ENCODE results near the gene MYBPC1.
A peak's percentile ranks its signal among the peaks of the same experiment; 100 is the strongest.

Gene MYBPC1

DNA sequence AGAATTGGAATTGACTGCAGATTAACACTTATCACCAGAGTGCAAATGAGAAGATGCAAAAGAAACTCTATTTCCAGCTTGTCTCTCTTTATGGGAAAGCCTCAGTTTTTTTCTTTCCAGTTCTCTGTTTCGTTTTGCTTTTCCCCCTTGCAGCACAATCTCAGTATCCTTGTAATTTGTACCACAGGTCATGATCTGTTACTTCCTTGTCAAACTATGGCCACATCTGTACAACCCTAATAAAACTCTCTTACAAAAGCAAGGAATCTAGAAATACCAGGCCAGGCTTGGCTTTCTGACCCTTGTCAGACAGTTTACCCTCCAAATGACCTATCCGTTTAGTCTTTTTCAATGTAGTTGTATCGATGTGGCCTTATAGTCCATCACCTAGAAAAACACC, 33.9 kb downstream of the MYBPC1 start:
- TF ChIP-seq CTCF (IDR thresholded peaks at IDR 0.05; ENCODE audit: insufficient read depth, low read length, poor library complexity, severe bottlenecking), result no peak
- no peak for DNase-seq (ENCODE audit: extremely low read depth, insufficient read length)
- H3K4me3 ChIP-seq (replicated peaks; ENCODE audit: low read depth, low read length), result no peak overlapping the region
- no peaks in the 10 kb centered on the region for H3K36me3 ChIP-seq (ENCODE audit: control insufficient read depth, insufficient read depth, low read length)
- H3K27me3 ChIP-seq (replicated peaks; ENCODE audit: control insufficient read depth, insufficient read depth, low read length), result no peaks in the 10 kb centered on the region

GRCh38 chr12:101634724-101635123, 40.0 kb downstream of the MYBPC1 start:
- peak; percentile 80 for DNase-seq (ENCODE audit: extremely low read depth, insufficient read length)
- no peak for TF ChIP-seq CTCF (IDR thresholded peaks at IDR 0.05; ENCODE audit: insufficient read depth, low read length, poor library complexity, severe bottlenecking)
- Histone ChIP-seq H3K36me3 (ENCODE audit: control insufficient read depth, insufficient read depth, low read length) (no peaks in the 10 kb centered on the region), H3K27me3 (replicated peaks; ENCODE audit: control insufficient read depth, insufficient read depth, low read length) (no peaks in the 10 kb centered on the region), H3K4me3 (replicated peaks; ENCODE audit: low read depth, low read length) (no peak overlapping the region)

DNA sequence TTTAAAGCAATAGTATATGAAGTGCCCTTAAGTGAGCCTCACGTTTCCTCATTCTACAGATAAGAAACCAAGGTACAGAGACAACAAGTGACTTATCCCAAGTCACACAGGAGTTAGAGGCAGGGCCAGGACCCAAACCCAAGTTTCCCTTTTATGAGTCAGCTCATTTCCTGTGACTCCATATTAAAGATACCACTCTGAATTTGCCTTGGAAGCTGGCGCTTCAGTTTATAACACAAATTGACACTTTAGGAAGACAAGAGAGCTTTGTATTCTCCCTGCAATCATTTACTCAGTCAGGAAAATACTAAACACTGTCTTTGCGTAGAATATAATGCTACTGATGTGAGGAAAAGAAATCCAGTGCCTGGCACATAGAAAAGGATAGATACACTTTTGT, 43.2 kb downstream of the MYBPC1 start:
- no peak for TF ChIP-seq CTCF (IDR thresholded peaks at IDR 0.05; ENCODE audit: insufficient read depth, low read length, poor library complexity, severe bottlenecking)

GRCh38 chr12:101642115-101643067, 47.6 kb downstream of the MYBPC1 start:
- TF ChIP-seq CTCF (IDR thresholded peaks at IDR 0.05; ENCODE audit: insufficient read depth, low read length, poor library complexity, severe bottlenecking), result no peak
- DNase-seq (ENCODE audit: extremely low read depth, insufficient read length), result no peak
- Histone ChIP-seq H3K4me3 (replicated peaks; ENCODE audit: low read depth, low read length) (no peak overlapping the region), H3K36me3 (ENCODE audit: control insufficient read depth, insufficient read depth, low read length) (no peaks in the 10 kb centered on the region), H3K27me3 (replicated peaks; ENCODE audit: control insufficient read depth, insufficient read depth, low read length) (no peaks in the 10 kb centered on the region)

More for the DNA sequence above, 43.2 kb downstream of the MYBPC1 start:
- H3K4me3 ChIP-seq (replicated peaks; ENCODE audit: low read depth, low read length), result no peak overlapping the region
- no peaks in the 10 kb centered on the region for H3K36me3 ChIP-seq (ENCODE audit: control insufficient read depth, insufficient read depth, low read length)
- no peaks in the 10 kb centered on the region for H3K27me3 ChIP-seq (replicated peaks; ENCODE audit: control insufficient read depth, insufficient read depth, low read length)
- no peak for DNase-seq (ENCODE audit: extremely low read depth, insufficient read length)

GRCh38 chr12:101647711-101648110, 52.9 kb downstream of the MYBPC1 start:
- Histone ChIP-seq H3K27me3 (replicated peaks; ENCODE audit: control insufficient read depth, insufficient read depth, low read length) (no peaks in the 10 kb centered on the region), H3K36me3 (ENCODE audit: control insufficient read depth, insufficient read depth, low read length) (no peaks in the 10 kb centered on the region), H3K4me3 (replicated peaks; ENCODE audit: low read depth, low read length) (no peak overlapping the region)
- DNase-seq (ENCODE audit: extremely low read depth, insufficient read length), result no peak
- no peak for TF ChIP-seq CTCF (IDR thresholded peaks at IDR 0.05; ENCODE audit: insufficient read depth, low read length, poor library complexity, severe bottlenecking)

Measured in GM06990 (cell line).